IPS-20b (cell line): ENCODE data around the gene ADCY1.

Source experiments
- H3K27ac ChIP-seq: one replicate; pipeline ENCODE4 v1.5.1; 2013; ENCODE audit warnings: low read length
- H3K27me3 ChIP-seq: 2 replicates; pipeline ENCODE4 v1.6.1; 2013; ENCODE audit warnings: mild to moderate bottlenecking, low read length, inconsistent platforms; ENCODE audit not compliant: insufficient read depth
- H3K36me3 ChIP-seq: 2 replicates; pipeline ENCODE4 v1.6.1; 2013; ENCODE audit warnings: low read depth, mild to moderate bottlenecking, inconsistent platforms, low read length, moderate library complexity; ENCODE audit not compliant: insufficient read depth
- H3K4me1 ChIP-seq: 2 replicates; pipeline ENCODE4 v1.6.1; 2013; ENCODE audit warnings: mild to moderate bottlenecking, control low read depth, inconsistent platforms, low read length, moderate library complexity; ENCODE audit not compliant: insufficient read depth
- H3K4me3 ChIP-seq: 2 replicates; pipeline ENCODE4 v1.5.1; 2013; ENCODE audit warnings: mild to moderate bottlenecking, low read length, inconsistent platforms
- H3K9ac ChIP-seq: 2 replicates; pipeline ENCODE4 v1.6.1; 2013; ENCODE audit warnings: low read depth, mild to moderate bottlenecking, inconsistent platforms, low read length, moderate library complexity
- H3K9me3 ChIP-seq: 2 replicates; pipeline ENCODE4 v1.6.1; 2013; ENCODE audit warnings: mild to moderate bottlenecking, low read depth, low read length, inconsistent platforms; ENCODE audit not compliant: insufficient read depth

Gene ADCY1

GRCh38 chr7:45687185-45687560 is 113.0 kb downstream of the ADCY1 start:
- H3K4me1 ChIP-seq = no peaks in the 10 kb centered on the region
- no peak overlapping the region for H3K27ac ChIP-seq

GRCh38 chr7:45687721-45688120 is 113.6 kb downstream of the ADCY1 start:
- Histone ChIP-seq H3K36me3 (peaks cover 22% of the 10 kb centered on the region; the same call in 1 of the 2 replicates), H3K9ac (no peak overlapping the region), H3K4me3 (no peak overlapping the region), H3K4me1 (no peaks in the 10 kb centered on the region), H3K27me3 (no peaks in the 10 kb centered on the region), H3K9me3 (no peaks in the 10 kb centered on the region), H3K27ac (no peak overlapping the region)

More at GRCh38 chr7:45687185-45687560, 113.0 kb downstream of the ADCY1 start:
- Histone ChIP-seq H3K36me3 (peaks cover 20% of the 10 kb centered on the region; the same call in 1 of the 2 replicates), H3K9me3 (no peaks in the 10 kb centered on the region), H3K9ac (no peak overlapping the region), H3K4me3 (no peak overlapping the region), H3K27me3 (no peaks in the 10 kb centered on the region)

- no peaks in the 10 kb centered on the region for H3K9me3 ChIP-seq
- H3K27ac ChIP-seq = no peak overlapping the region
- H3K9ac ChIP-seq = no peak overlapping the region
- H3K4me3 ChIP-seq = no peak overlapping the region
- H3K4me1 ChIP-seq = no peaks in the 10 kb centered on the region
- H3K27me3 ChIP-seq = no peaks in the 10 kb centered on the region
- peaks cover 20% of the 10 kb centered on the region; the same call in 1 of the 2 replicates for H3K36me3 ChIP-seq
Observed at GRCh38 chr7:45688382-45688781, 114.2 kb downstream of the ADCY1 start.

GRCh38 chr7:45689011-45689796 is 115.0 kb downstream of the ADCY1 start:
- H3K27me3 ChIP-seq = no peaks in the 10 kb centered on the region
- H3K36me3 ChIP-seq = peaks cover 20% of the 10 kb centered on the region; the same call in 1 of the 2 replicates
- H3K27ac ChIP-seq = no peak overlapping the region
- H3K4me3 ChIP-seq = no peak overlapping the region
- H3K9me3 ChIP-seq = no peaks in the 10 kb centered on the region
- H3K9ac ChIP-seq = no peak overlapping the region
- no peaks in the 10 kb centered on the region for H3K4me1 ChIP-seq

GRCh38 chr7:45689797-45690761 is 115.9 kb downstream of the ADCY1 start:
- H3K4me1 ChIP-seq = no peaks in the 10 kb centered on the region
- no peaks in the 10 kb centered on the region for H3K9me3 ChIP-seq
- H3K36me3 ChIP-seq = peaks cover 20% of the 10 kb centered on the region; the same call in 1 of the 2 replicates
- H3K27ac ChIP-seq = no peak overlapping the region
- H3K9ac ChIP-seq = no peak overlapping the region
- no peaks in the 10 kb centered on the region for H3K27me3 ChIP-seq
- H3K4me3 ChIP-seq = no peak overlapping the region

GRCh38 chr7:45690762-45691150 is 116.6 kb downstream of the ADCY1 start:
- peaks cover 20% of the 10 kb centered on the region; the same call in 1 of the 2 replicates for H3K36me3 ChIP-seq
- H3K4me3 ChIP-seq = no peak overlapping the region
- no peaks in the 10 kb centered on the region for H3K9me3 ChIP-seq
- H3K27me3 ChIP-seq = no peaks in the 10 kb centered on the region
- H3K27ac ChIP-seq = no peak overlapping the region
- no peak overlapping the region for H3K9ac ChIP-seq
- no peaks in the 10 kb centered on the region for H3K4me1 ChIP-seq

- Histone ChIP-seq H3K36me3 (peaks cover 17% of the 10 kb centered on the region; the same call in 1 of the 2 replicates), H3K4me1 (no peaks in the 10 kb centered on the region), H3K4me3 (no peak overlapping the region), H3K27ac (no peak overlapping the region), H3K9me3 (no peaks in the 10 kb centered on the region), H3K27me3 (no peaks in the 10 kb centered on the region), H3K9ac (no peak overlapping the region)
Observed at GRCh38 chr7:45691155-45691656, 117.0 kb downstream of the ADCY1 start.

- no peak overlapping the region for H3K27ac ChIP-seq
- H3K9ac ChIP-seq = no peak overlapping the region
- no peaks in the 10 kb centered on the region for H3K27me3 ChIP-seq
- H3K36me3 ChIP-seq = peaks cover 15% of the 10 kb centered on the region; the same call in 1 of the 2 replicates
- no peak overlapping the region for H3K4me3 ChIP-seq
- H3K9me3 ChIP-seq = no peaks in the 10 kb centered on the region
- no peaks in the 10 kb centered on the region for H3K4me1 ChIP-seq
Observed at GRCh38 chr7:45692031-45692430, 117.9 kb downstream of the ADCY1 start.

GRCh38 chr7:45695249-45695995 is 121.3 kb downstream of the ADCY1 start:
- Histone ChIP-seq H3K27me3 (no peaks in the 10 kb centered on the region), H3K4me1 (no peaks in the 10 kb centered on the region), H3K4me3 (no peak overlapping the region), H3K9ac (no peak overlapping the region), H3K36me3 (peaks cover 9% of the 10 kb centered on the region; the same call in 1 of the 2 replicates), H3K27ac (no peak overlapping the region), H3K9me3 (no peaks in the 10 kb centered on the region)

- Histone ChIP-seq H3K4me1 (no peaks in the 10 kb centered on the region), H3K9ac (no peak overlapping the region), H3K27ac (no peak overlapping the region), H3K36me3 (peaks cover 9% of the 10 kb centered on the region; the same call in 1 of the 2 replicates), H3K4me3 (no peak overlapping the region), H3K27me3 (no peaks in the 10 kb centered on the region), H3K9me3 (no peaks in the 10 kb centered on the region)
Observed at GRCh38 chr7:45696476-45696875, 122.3 kb downstream of the ADCY1 start.

GRCh38 chr7:45697576-45698136 is 123.5 kb downstream of the ADCY1 start:
- H3K9ac ChIP-seq = no peak overlapping the region
- no peak overlapping the region for H3K4me3 ChIP-seq
- no peak overlapping the region for H3K27ac ChIP-seq
- H3K9me3 ChIP-seq = no peaks in the 10 kb centered on the region
- H3K4me1 ChIP-seq = no peaks in the 10 kb centered on the region
- no peaks in the 10 kb centered on the region for H3K36me3 ChIP-seq
- H3K27me3 ChIP-seq = no peaks in the 10 kb centered on the region
